ENCODE data around the gene LIF.

- TF ChIP-seq CTCF (IDR thresholded peaks at IDR 0.05; ENCODE audit: poor library complexity) = no peak
- TF ChIP-seq EZH2 (IDR thresholded peaks at IDR 0.05; ENCODE audit: borderline replicate concordance) = no peak
- no peak for TF ChIP-seq EZH2phosphoT487 (IDR thresholded peaks at IDR 0.05; ENCODE audit: low read depth, severe bottlenecking, unreplicated experiment)
Observed at GRCh38 chr22:30286331-30286730, 39.8 kb upstream of the LIF start.
